Iris pigment epithelial cell (primary cell): Measurements from ENCODE around the gene IZUMO2.
"Not testable (repeated sequence)": the region's sequence is repeated elsewhere in the genome, so short reads cannot be mapped to it uniquely, and the experiment has no call there.

Source experiments
- DNase-seq: peaks from one replicate; pipeline ENCODE4 v3.0.0-alpha.2; 2011; ENCODE audit warnings: low read depth

IZUMO2 gene

GRCh38 chr19:50135856-50136602 is 27.1 kb downstream of the IZUMO2 start:
- not testable (repeated sequence) for DNase-seq

- not testable (repeated sequence) for DNase-seq
Measured at GRCh38 chr19:50134777-50135719, 28.0 kb downstream of the IZUMO2 start.

GRCh38 chr19:50133518-50134492 is 29.3 kb downstream of the IZUMO2 start:
- not testable (repeated sequence) for DNase-seq

- DNase-seq = not testable (repeated sequence)
Measured at GRCh38 chr19:50104012-50104411, 59.1 kb downstream of the IZUMO2 start.

GRCh38 chr19:50103405-50103804 is 59.7 kb downstream of the IZUMO2 start:
- not testable (repeated sequence) for DNase-seq
